ENCODE data around the gene NOXO1. TPM values are rescaled to one million over a fixed set of nuclear protein-coding genes. Genes with fewer than 3 reads are reported as not detected.

Gene NOXO1
- total and polyA plus RNA-seq, 4 donors, result 0.28 to 0.67 (median 0.63) TPM; not detected in 1

- no peak for TF ChIP-seq REST (IDR thresholded peaks at IDR 0.05)
Observed at GRCh38 chr16:1987198-1987597, 5.9 kb upstream of the NOXO1 start (continued).

GRCh38 chr16:1985466-1986150, 4.3 kb upstream of the NOXO1 start:
- Histone ChIP-seq H3K27me3 (ENCODE audit: control insufficient read depth in 4 of 4, insufficient read depth in 4 of 4, low read length in 3 of 4) (peaks cover 0 to 5% (median 2%) of the 10 kb centered on the region in 4 donors), H3K4me1 (ENCODE audit: control insufficient read depth in 4 of 4, insufficient read depth in 4 of 4, low read length in 3 of 4) (peaks cover 10 to 39% (median 20%) of the 10 kb centered on the region in 4 donors), H3K4me3 (ENCODE audit: low read depth in 1 of 3, low read length in 3 of 3) (no peak overlapping the region), H3K9ac (ENCODE audit: low read depth in 1 of 2, low read length in 2 of 2) (peak overlapping the region in 1 of 2 donors; percentile 4), H3K36me3 (ENCODE audit: control insufficient read depth in 4 of 4, insufficient read depth in 3 of 4, low read depth in 1 of 4, low read length in 3 of 4) (peaks cover 0 to 17% (median under 1%) of the 10 kb centered on the region in 4 donors), H3K27ac (ENCODE audit: low read depth in 1 of 2, low read length in 2 of 2) (no peak overlapping the region), H3K9me3 (ENCODE audit: control insufficient read depth in 4 of 4, low read length in 3 of 4) (no peaks in the 10 kb centered on the region)
- TF ChIP-seq YY1 (IDR thresholded peaks at IDR 0.05), result no peak
- no peak for TF ChIP-seq JUND (IDR thresholded peaks at IDR 0.05)
- TF ChIP-seq TAF1 (conservative IDR thresholded peaks at IDR 0.05), result no peak
- TF ChIP-seq ZBTB33 (IDR thresholded peaks at IDR 0.05), result no peak
- no peak for TF ChIP-seq CTCF (IDR thresholded peaks at IDR 0.05; ENCODE audit: low read depth, low read length, missing input control)
- no peak for TF ChIP-seq GABPA (IDR thresholded peaks at IDR 0.05 in 1 of 2, conservative IDR thresholded peaks at IDR 0.05 in 1 of 2)
- no peak for TF ChIP-seq ATF3 (IDR thresholded peaks at IDR 0.05)
- no peak for TF ChIP-seq HNF4A (conservative IDR thresholded peaks at IDR 0.05)
- TF ChIP-seq FOXA1 (IDR thresholded peaks at IDR 0.05), result no peak
- TF ChIP-seq REST (IDR thresholded peaks at IDR 0.05), result no peak
- TF ChIP-seq HNF4G (IDR thresholded peaks at IDR 0.05), result no peak
- TF ChIP-seq NR2F2 (IDR thresholded peaks at IDR 0.05), result no peak
- no peak for TF ChIP-seq FOXA2 (IDR thresholded peaks at IDR 0.05)
- no peak for TF ChIP-seq EGR1 (IDR thresholded peaks at IDR 0.05; ENCODE audit: low read depth in 2 of 2)
- TF ChIP-seq RAD21 (IDR thresholded peaks at IDR 0.05), result no peak
- no peak for TF ChIP-seq MAX (IDR thresholded peaks at IDR 0.05)
- TF ChIP-seq RXRA (IDR thresholded peaks at IDR 0.05), result no peak
- no peak for TF ChIP-seq SP1 (IDR thresholded peaks at IDR 0.05)
- no peak for DNase-seq (ENCODE audit: low spot score)
- 82% methylated on average over 14 of the region's 14 CpGs for WGBS

All from liver (tissue), 9 donors.